GM10266 (cell line): Measurements from ENCODE around the gene ZNF536.
"Not testable (repeated sequence)": the region's sequence is repeated elsewhere in the genome, so short reads cannot be mapped to it uniquely, and the experiment has no call there.

ENCODE experiments used
- DNase-seq: peaks from one replicate; pipeline ENCODE4 v3.0.0; 2012; ENCODE audit errors: extremely low spot score
- TF ChIP-seq, protein P1 (sequence below): IDR thresholded peaks from 2 replicates; pipeline ENCODE4 v1.5.1; 2012; ENCODE audit warnings: mild to moderate bottlenecking, low read depth; ENCODE audit not compliant: control insufficient read depth, insufficient read depth; ENCODE audit errors: missing control alignments

Gene ZNF536

GRCh38 chr19:30488191-30488590, 116.0 kb downstream of the ZNF536 start:
- TF ChIP-seq, protein P1, sequence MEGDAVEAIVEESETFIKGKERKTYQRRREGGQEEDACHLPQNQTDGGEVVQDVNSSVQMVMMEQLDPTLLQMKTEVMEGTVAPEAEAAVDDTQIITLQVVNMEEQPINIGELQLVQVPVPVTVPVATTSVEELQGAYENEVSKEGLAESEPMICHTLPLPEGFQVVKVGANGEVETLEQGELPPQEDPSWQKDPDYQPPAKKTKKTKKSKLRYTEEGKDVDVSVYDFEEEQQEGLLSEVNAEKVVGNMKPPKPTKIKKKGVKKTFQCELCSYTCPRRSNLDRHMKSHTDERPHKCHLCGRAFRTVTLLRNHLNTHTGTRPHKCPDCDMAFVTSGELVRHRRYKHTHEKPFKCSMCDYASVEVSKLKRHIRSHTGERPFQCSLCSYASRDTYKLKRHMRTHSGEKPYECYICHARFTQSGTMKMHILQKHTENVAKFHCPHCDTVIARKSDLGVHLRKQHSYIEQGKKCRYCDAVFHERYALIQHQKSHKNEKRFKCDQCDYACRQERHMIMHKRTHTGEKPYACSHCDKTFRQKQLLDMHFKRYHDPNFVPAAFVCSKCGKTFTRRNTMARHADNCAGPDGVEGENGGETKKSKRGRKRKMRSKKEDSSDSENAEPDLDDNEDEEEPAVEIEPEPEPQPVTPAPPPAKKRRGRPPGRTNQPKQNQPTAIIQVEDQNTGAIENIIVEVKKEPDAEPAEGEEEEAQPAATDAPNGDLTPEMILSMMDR, result no peak
- DNase-seq, result no peak

- TF ChIP-seq, protein P1, result no peak
- no peak for DNase-seq
Measured at GRCh38 chr19:30490760-30491159, 118.6 kb downstream of the ZNF536 start.

DNA sequence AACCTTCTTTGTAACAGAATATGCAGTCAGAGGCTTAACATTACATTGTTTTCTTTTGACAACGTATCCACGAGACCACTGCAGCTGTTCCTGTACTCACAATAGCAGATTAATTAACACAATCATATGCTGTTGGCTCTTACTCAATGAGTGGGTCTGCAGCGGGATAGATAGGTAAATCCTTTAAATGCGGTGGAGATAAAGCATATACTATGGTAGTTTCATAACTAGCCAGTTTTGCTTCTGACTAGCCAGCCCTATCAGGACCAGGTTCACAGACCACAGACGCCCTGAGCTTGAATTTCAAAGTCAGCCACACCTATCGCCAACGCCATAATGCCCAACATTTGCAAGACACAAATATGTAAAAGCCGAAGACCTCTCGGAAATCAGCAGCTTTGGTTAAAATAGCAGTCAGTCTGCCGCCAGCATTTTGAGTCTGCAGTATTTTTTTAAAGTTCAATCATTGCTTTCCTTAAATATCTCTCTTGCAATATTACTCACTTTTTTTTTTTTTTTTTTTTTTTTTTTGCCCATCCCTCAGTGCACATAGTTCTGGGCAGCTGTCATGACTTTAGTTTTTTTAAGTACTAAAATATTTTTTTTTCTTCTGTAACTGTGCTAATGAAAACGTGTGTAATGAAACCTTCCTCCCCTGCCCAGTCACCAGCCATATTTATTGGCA, 120.5 kb downstream of the ZNF536 start:
- TF ChIP-seq, protein P1, result no peak
- no peak for DNase-seq

GRCh38 chr19:30497034-30497433, 124.8 kb downstream of the ZNF536 start:
- DNase-seq, result no peak
- TF ChIP-seq, protein P1, result no peak

GRCh38 chr19:30498085-30498484, 125.9 kb downstream of the ZNF536 start:
- DNase-seq, result not testable (repeated sequence)

GRCh38 chr19:30498707-30499106, 126.5 kb downstream of the ZNF536 start:
- DNase-seq, result no peak
- TF ChIP-seq, protein P1, result no peak

DNA sequence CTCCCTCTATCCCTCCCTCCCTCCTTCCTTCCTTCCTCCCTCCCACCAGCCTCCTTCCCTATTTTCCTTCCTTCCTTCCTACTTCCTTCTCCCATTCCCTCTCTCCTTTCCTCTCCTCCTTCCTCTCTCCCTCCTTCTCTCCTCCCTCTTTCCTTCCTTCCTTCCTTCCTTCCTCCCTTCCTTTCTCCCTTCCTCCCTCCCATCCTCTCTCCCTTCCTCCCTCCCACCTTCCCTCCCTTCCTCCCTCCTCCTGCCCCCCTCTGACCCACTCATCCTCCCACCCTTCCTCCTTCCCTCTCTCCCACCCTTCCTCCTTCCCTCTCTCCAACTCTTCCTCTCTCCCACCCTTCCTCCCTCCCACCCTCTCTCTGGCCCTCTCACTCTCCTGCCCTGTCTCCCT, 132.1 kb downstream of the ZNF536 start:
- no peak for DNase-seq
- TF ChIP-seq, protein P1, result no peak

- TF ChIP-seq, protein P1, result no peak
- DNase-seq, result no peak
Measured at GRCh38 chr19:30512176-30513081, 140.2 kb downstream of the ZNF536 start.
